HG03342 (cell line): ENCODE results near the gene ZNF607.
"Not testable (repeated sequence)": the region's sequence is repeated elsewhere in the genome, so short reads cannot be mapped to it uniquely, and the experiment has no call there.

ENCODE experiments used
- ATAC-seq: cut with Tn5 transposase; IDR thresholded peaks from one replicate; pipeline ENCODE4 v1.9.1; 2021; ENCODE audit warnings: mild to moderate bottlenecking, moderate library complexity; ENCODE audit not compliant: unreplicated experiment

The ZNF607 gene

GRCh38 chr19:37719111-37719926 lies at the start of gene ZNF607:
ZNF607 (minus strand) TSS chr19:37719761; CDS start chr19:37711618, 8,143 bp downstream.
- peak; percentile 93 for ATAC-seq

DNA sequence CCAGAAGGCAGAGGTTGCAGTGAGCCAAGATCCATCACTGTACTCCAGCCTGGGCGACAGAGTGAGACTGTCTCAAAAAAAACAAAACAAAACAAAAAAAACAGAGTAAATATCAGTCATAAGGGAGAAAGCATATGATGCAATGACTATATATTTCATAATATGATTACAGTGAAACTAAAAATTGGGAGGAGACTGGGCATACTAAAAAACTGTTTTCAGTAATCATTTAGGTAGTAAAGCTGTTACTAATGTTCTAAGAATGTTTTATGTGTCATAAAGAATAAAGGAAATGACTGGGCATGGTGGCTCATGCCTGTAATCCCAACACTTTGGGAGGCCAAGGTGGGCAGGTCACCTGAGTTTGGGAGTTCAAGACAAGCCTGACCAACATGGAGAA lies 43.9 kb upstream of the ZNF607 start:
- ATAC-seq: no peak

DNA sequence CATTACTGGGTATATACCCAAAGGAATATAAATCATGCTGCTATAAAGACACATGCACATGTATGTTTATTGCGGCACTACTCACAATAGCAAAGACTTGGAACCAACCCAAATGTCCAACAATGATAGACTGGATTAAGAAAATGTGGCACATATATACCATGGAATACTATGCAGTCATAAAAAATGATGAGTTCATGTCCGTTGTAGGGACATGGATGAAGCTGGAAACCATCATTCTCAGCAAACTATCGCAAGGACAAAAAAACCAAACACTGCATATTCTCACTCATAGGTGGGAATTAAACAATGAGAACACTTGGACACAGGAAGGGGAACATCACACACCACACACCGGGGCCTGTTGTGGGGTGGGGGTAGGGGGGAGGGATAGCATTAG lies 38.1 kb upstream of the ZNF607 start:
- ATAC-seq: not testable (repeated sequence)

- no peak for ATAC-seq
These were observed 18.8 kb upstream of the ZNF607 start for GRCh38 chr19:37738371-37738770.

GRCh38 chr19:37725181-37725580 lies 5.6 kb upstream of the ZNF607 start:
- ATAC-seq: no peak

GRCh38 chr19:37719927-37720265 lies 335 bp upstream of the ZNF607 start:
- no peak for ATAC-seq

GRCh38 chr19:37718304-37718703 lies 1.3 kb downstream of the ZNF607 start:
- ATAC-seq: no peak

GRCh38 chr19:37716140-37716539 lies 3.4 kb downstream of the ZNF607 start:
- ATAC-seq: no peak

GRCh38 chr19:37706052-37706605 lies 13.4 kb downstream of the ZNF607 start:
- ATAC-seq: no peak

DNA sequence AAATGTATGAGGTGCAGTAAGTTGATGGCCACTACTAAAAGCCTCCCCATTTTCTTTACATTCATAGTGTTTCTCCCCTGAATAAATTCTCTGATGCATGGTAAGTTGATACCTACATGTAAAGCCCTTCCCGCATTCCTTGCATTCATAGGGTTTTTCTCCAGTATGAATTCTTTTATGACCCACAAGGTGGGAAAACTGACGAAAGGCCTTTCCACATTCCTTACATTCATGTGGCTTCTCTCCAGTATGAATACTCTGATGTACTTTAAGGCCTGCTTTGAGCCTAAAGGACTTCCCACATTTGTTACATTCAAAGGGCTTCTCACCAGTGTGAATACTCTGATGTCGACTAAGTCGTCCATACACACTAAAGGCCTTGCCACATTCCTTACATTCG lies 20.5 kb downstream of the ZNF607 start:
- ATAC-seq: no peak

DNA sequence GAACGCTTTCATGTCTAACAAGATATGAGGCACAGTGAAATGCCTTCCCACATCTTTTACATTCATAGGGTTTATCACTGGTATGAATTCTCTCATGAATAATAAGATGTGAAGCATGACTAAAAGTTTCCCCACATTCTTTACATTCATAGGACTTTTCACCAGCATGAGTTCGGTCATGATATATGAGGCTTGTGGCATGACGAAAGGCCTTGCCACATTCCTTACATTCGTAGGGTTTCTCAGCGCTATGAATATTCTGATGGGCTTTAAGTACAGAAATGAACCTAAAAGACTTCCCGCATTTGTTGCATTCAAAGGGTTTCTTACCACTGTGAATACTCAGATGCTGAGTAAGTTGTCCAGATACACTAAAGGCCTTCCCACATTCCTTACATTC lies 21.3 kb downstream of the ZNF607 start:
- no peak for ATAC-seq

- ATAC-seq: no peak
These were observed 24.2 kb downstream of the ZNF607 start for GRCh38 chr19:37695144-37695899.

DNA sequence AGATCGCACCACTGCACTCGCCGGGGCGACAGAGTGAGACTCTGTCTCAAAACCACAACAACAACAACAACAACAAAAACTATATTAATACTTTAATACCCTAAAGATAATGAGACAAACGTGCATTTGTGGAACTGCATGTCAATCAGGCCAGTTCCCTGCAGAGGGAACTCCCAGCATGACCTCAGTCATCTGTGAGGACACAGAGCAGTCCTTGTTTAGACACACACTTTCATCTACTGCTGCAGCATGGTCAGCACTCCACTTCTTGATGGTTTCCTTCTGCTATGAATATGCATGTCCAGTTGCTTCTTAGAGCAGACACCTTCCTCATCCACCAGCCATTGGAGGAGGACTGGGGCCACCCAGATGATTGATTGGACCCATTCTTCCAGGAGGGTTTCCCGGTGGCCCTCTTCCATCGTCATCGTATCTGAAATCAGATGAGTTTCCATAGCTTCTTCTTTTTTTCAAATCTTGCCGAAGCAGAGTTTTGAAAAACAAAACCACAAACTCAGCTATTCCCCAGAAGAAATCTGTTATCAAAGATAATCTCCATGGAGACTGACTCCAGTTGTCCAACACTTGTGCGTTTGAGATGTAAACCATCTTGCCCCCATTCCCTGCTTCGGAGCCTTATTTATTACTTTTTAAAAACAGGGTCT lies 26.5 kb downstream of the ZNF607 start:
- no peak for ATAC-seq

GRCh38 chr19:37691881-37692504 lies 27.6 kb downstream of the ZNF607 start:
- ATAC-seq: no peak

DNA sequence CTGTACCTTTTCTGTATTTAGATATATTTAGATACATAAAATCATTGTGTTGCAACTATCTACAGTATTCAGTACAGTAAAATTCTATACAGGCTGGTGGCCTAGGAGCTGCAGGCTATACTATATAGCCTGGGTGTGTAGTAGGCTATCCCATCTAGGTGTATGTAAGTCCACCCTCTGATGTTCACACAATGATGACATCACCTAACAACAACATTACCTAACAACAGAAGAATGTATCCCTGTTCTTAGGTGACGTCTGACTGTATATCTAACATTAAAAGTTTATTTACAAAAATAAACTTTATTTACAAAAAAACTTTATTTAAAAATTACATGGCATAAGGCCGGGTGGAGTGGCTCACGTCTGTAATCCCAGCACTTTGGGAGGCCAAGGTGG lies 36.0 kb downstream of the ZNF607 start:
- no peak for ATAC-seq

DNA sequence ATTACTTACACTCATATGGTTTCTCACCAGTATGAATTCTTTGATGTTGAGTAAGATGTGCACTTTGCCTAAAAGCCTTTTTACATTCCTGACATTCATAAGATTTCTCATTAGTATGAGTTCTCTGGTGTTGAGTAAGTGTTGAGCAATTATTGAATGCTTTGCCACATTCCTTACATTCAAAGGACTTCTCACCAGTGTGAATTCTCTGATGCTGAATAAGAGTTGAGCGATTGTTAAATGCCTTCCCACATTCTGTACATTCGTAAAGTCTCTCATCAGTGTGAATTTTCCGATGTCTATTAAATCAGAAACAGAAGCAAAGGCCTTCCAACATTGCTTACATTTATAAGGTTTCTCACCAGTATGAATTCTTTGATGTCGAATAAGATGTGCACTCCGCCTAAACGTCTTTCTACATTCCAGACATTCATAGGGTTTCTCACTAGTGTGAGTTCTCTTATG lies 50.1 kb downstream of the ZNF607 start:
- ATAC-seq: no peak

DNA sequence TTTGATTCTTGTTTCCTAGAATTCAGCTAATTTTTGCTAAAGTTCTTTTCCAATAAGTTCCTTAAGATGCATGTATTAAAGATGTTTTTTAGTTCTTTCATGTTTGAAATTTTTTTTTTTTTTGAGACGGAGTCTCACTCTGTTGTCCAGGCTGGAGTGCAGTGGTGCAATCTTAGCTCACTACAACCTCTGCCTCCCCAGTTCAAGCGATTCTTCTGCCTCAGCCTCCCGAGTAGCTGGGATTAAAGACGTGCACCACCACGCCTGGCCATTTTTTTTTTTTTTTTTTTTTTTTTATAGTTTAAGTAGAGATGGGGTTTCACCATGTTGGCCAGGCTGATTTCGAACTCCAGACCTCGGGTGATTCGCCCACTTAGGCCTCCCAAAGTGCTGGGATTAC lies 62.4 kb downstream of the ZNF607 start:
- not testable (repeated sequence) for ATAC-seq

DNA sequence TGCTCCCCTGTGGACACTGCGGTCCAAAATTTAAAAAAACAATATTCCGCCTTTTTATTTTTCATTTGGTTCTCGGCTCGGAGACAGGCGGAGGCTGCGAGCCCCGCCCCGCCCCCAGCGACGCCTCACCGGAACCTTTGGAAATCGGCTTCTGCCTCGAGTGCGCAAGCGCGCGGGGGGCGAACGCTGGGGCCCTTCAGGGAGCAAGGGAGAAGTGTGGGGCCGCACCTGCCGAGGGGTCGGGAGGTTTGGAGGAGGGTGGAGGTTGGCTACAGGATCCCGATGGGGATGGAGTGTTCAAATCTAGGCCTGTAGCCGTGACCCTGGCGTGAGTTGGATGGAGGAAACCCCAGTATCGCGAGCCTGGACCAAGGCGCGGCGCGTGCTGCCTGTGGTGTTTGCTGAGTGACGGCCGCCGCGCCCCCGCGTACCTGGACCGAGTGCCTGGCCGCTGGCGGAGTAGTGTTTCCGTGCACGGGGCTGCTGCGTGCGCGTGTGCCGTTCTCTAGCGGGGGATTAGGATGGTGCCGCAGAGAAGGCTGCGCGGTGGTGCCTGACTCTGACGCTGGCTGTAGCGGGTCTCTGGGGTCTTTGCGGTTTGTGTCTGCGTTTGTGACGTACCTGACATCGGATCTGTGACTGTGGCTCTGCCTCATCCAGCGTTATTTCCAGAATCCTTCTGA lies 63.7 kb downstream of the ZNF607 start:
- peak; percentile 57 for ATAC-seq

DNA sequence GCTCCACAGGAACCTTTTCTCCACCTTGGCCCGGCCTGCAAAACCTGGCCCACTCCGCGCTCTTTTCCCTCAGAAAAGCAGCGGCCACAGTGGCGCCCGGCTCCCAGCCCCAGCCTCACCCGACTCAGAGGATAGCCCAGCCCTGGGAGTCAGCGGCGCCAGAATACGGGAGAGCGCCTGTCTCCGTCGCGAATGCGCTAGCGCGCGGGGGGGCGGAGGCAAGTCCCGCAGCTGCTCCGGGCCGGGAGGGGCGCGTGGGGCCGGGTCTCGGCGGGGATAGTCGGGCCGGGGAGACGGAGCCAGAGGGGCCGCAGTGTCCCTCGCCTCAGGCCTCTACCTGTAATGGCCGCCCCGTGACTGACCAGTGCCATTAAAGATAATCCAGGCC lies 64.3 kb downstream of the ZNF607 start, which contains the start of gene ZFP30:
TSS of gene ZFP30 (minus strand) at position 165 of the 388 bp plus-strand sequence. CDS start 7,643 bp downstream, outside the sequence.
- ATAC-seq: peak; percentile 46

GRCh38 chr19:37654629-37655300 lies 64.8 kb downstream of the ZNF607 start:
- ATAC-seq: peak; percentile 36
